DMS 273 (cell line): Measurements from ENCODE around the gene HMGN3.

ENCODE experiments used
- DNase-seq: peaks from one replicate; lab custom pipeline; 2025; ENCODE audit not compliant: unreplicated experiment; lab: John Stamatoyannopoulos, UW

The HMGN3 gene

DNA sequence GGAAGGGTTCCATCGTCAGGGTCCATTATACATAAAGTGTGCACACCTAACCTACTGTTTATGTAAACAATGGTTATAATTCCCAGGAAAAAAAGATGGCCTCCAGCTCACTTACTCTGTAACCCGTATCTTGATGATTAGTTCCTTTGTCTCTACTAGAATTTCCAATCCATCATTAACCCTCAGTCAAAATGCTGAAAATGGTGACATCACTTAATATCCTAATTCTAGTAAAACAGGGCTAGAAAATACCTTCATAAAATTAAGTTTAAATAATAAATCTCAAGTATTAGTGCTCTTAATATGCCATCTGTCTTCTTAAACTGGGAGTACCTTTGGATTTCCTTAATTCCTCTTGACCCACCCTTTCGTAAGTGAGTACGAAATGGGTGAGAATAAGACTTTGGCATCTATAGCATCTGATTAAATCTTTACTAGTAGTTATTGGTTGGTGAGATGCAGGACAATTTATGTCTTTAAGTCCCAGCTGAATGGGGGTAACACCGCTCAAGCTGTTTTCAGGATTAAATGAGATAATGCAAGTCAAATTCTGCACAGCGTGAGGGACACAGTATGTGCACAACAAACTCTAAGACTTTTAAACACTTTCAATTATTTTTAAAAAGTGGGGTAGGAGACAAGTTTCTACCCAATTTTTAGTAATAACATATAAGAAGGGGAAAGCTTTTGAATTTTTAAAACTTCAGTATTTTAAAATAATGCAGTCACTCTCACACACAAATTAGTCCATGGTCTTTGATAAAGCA lies 1.6 kb downstream of the HMGN3 start:
- DNase-seq, result no peak

DNA sequence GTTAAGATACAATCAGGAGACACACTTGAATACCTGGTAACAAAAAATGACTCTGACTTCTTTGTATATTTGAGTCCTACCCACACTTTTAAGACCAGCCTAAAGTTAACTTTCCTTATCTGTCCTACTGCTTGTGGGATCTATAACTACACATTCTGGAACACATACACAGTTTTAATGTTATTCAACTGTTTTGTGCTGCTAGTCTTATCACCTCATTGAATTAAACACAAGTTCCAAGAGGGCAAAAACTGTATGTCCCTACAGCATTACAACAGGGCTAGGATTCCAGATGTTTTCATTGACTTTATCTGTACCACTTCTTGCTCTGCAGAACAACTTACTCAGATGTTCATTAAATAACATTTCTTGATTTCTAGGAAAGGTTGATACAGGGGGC lies 2.8 kb downstream of the HMGN3 start:
- DNase-seq, result no peak

DNA sequence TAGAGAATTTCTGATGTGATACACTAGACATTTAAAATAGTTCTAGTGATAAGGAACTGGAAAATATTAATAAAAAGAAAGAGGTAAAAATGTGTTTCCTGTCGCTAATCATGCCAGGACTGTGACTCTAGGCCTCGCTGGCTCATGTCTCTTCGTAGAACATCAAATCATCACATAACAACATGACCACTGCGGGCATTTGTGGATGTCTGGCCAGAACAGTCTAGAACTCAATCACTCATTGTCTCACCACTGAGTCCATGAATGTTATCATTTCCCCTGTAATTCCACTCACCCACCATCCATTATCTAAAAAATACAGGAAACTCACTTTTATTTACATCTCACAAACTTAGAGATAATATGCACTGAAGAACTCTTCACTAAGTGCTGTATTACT lies 3.4 kb downstream of the HMGN3 start:
- no peak for DNase-seq

DNA sequence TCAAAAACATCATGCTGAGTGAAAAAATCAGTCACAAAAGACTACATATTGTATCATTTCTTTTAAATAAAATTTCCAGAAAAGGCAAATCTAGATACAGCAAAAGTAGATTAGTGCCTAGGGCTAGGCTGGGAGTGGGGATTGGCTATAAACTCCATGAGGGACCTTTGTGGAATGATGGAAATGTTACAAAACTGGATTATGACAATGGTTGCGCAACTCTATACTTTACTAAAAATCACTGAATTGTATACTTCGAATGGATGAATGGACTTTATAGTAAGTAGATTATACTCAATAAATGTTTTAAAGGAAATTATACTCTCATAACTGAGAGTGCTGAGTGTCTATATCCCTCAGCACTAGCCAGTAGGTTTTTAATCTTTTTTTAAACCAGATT lies 4.3 kb downstream of the HMGN3 start:
- no peak for DNase-seq

DNA sequence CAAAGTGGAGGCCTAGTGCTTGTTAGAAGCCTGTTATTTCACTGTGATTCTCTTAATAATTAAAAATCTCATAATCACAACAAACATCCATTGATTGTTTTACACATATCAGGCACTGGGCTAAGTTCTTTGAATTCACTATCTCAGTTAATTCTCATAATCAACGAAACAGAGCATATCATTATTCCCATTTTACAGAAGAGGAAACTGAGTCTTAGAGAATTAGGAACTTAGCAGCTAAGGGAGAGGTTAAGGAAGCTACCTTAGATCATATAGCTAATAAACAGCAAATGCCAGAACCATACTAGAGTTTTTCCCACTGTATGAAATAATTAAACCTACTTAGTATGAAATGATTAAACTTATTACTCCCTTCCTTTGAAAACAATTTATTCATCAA lies 7.0 kb downstream of the HMGN3 start:
- no peak for DNase-seq

DNA sequence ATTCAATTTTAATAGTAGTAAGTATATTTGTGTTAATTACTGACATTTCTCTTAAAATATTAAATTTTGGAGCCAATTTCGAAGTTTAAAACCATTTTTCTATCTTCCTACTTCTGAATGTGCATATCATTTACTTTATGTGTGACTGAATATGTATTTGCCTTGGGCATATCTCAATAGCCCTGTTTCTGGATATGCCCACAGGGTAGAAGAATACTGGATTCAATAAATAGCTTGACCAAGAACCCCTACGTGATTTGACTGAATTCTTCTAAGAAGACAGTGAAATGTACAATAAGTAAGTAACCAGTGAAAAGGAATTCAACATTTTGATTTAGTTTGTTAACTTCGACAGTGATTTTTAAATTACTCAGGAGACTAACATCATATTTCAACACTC lies 7.8 kb downstream of the HMGN3 start:
- no peak for DNase-seq

DNA sequence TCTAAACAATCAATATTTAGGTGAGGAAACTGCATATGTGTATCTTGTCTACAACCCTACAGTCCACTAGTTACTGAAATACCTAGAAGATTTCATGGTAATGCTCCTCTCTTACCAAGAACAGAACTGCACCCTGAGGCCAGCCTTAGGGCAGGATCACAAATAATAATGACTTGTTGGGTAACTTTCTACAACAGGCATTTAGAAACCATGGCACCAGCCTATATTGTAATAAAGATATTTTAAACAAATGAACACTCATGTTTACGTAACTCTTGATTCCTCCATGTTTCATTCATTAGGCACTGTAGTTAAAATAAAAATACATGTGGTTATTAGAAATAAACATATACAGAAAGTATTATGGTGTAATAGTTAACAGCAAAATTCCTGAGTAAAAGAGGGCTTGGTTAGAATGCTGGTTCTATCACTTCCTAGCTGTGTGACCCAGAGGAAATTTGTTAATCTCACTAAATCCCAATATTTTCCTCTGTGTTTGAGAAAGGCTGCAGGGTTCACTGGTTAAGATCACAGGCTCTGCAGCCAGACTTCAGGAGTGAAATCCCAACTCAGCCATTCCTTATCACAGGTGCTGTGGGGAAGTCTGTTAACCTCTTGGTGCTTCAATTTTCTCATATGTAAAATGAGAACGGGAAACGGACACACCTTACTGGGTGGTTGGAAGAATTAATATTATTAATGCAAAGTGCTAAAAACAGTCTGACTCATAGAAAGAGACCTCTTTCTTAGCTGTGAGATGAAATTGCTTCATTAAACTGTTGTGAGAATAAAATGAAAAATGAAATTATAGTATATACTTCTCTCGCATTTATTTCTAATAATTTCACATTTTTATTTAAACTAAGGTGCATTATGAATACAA lies 8.5 kb downstream of the HMGN3 start:
- no peak for DNase-seq

DNA sequence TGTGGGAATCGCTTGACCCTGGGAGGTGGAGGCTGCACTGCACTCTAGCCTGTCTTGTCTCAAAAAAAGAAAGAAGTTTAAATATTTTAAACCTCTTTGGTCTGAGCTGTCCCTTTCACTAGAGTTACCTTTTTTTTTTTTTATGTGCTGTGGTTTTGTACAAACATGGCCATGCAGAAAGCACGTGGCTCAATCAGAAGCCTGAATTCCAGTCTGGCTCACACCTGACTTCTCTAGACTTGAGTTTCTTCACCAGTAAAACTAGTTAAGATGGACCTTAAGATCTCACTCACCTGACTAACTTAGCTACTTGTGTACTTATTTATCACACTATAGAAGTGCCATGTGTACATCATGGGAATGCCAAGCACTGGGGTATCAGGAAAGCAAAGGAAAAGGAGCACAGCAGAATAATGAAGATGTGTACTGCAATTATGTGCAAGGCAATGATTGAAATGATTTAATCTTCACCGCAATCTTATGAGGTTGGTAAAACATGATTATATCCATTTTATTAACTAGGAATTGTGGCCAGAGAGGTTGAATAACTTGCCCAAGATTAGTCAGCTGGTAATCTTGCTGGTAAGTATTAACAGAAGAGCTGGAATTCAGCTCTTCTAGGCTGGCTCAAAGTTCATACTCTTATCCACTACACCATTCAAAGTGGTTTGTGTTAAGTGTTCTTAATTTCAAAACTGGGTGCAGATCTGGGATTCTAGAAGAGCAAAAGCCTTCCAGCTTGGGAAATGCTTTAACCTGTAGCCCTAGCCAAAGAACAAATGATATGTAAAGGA lies 10.7 kb downstream of the HMGN3 start:
- DNase-seq, result no peak

DNA sequence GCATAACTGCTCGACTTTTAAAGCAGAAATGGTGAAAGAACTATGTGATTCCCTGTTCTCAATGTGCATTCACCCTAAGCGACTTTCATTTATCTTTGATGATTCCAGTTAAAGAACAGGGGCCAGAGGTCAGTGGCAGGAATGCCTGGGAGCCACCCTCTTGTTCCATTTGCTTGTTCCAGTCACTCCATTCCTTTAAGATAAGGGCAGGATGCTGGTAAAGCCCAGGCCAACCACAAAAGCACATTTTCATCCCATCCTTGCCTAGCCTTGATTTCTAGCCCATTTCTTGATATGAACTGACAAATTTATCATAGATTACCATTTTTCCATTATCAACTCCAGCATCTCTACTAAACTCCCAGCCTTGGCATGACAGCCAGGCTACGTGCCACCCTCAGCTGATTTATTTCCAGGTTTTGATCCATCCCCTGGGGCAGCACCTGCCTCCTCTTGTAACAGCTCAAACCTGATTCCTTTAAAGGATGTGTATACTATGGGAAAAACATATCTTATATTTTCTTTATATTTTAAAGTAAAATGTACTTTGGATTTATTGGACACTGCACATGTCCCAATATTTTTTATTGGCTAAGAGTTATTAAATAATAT lies 19.2 kb downstream of the HMGN3 start:
- DNase-seq, result no peak

DNA sequence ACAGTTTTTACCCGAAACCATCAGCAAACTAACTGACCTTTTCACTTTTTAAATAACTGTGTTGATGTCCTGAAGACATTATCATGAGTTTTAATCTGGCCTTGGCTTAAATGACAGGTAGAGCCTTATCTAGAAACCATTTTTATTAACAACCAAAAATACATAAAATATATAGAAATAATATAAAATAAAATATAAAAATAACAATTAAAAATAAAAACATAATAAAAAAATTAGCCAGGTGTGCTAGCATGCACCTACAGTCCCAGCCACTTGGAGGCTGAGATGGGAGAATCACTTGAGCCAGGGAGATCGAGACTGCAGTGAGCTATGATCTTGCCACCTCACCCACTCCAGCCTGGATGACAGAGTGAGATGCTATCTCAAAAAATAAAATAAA lies 21.6 kb downstream of the HMGN3 start:
- no peak for DNase-seq

DNA sequence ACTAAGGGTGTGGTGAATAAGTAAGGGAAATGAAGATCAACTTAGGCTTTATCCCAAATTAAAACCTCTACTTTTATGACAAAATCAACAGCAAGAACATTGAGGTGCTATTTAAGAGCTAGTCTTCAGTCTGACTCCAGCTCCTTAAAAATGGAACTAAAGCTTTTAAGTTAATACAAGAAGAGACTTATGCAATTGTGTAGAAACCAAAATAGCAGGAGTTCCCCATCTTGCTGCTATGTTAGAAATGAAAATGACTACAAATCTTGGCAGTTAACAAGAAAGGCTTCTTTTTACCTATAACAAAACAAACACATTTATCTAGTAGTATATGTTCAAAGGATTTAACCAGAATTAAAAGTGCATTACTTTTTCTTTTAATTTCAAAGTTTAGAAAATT lies 25.7 kb downstream of the HMGN3 start:
- DNase-seq, result no peak

DNA sequence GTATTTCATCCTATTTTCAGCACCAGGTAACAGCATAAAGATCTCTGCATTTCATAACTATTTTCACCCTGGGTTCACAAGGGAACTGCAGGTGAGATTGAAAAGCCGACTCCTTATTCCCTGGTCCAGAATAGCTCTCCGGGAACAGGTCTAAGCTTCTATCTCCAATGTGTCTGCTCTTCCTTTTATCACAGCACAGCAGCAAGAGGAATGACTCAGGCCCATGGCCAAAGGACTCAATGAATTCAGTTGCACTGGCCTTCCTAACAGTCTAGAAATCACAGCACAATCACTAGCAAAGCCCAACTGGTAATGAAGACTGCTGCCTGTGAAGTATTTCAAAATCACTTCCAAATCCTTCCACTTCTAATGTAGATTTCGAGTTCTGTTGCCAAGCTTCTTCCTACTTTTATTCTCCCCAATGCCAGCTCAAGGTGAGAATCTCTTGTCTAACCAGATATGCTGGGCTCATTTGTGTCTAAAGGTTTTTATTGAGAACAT lies 30.7 kb downstream of the HMGN3 start:
- no peak for DNase-seq

DNA sequence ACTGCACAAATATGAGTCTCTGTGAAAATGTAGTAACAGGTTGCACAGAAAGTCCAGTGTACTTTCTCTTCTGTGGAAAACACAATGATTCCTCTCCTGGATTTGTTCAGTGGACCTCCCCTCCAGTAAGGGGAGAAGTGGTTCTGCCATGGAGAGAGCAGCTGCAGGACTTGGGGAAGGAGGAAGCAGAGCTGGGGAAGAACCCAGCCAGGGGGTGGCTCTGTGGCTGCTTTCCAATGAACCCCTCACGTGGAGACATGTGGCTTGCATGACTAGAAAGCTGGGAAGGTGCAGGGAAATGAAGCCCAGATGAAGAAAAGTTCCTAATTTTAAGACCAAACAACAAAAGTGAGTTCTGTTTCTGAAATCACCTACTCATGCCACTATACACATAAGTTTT lies 31.9 kb downstream of the HMGN3 start:
- no peak for DNase-seq

DNA sequence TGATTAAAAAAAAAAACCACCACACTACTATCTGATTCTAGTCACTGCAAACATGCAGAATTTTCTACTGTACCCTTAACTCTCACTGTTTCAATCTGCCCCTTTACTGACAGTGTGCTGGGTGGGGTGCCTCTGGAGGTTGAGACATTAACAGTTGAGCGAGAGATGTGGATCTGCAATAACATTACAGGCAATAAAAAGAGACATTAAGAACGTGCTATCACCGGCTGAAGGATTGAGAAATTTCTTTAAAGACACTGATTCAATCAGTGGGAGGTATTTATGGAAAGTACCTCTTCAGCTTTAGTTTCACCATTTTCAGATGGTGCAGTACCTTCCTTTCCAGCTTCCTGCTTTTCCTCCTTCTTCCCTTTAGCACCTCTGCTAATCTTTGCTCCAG lies 32.5 kb downstream of the HMGN3 start:
- no peak for DNase-seq

DNA sequence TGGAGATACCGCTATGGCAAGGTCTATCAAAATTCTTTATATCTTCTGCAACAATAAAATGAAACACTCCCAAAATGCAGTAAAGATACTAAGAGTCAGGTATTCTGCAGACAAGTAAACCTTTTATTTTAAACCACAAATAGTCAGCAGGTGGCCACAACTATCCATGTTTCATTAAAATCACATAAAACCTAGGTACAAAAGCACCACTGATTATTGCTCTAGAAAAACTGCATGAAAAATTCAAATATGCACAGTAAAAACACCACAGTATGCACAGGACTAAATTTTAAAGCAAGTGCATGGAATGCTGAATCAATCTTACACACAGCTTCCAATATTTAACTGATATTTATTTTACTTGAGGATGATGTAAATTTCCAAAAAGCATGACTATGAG lies 33.3 kb downstream of the HMGN3 start:
- DNase-seq, result no peak

DNA sequence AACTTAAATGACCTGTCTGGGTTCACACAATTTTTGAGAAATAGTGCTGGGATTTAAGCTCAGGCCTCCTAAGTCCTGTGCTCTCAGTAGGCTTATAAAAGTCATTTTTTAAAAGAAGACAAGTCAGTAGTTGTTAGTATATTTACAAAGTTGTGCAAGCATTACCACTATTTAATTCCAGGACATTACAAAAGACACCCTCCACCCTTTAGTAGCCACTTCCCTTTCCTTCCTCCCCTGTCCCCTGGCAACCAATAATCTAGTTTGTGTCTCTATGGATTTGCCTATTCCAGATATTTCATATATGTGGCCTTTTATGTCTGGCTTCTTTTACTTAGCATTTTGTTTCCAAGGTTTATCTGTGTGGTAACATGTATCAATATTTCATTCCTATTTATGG lies 37.6 kb downstream of the HMGN3 start:
- no peak for DNase-seq

DNA sequence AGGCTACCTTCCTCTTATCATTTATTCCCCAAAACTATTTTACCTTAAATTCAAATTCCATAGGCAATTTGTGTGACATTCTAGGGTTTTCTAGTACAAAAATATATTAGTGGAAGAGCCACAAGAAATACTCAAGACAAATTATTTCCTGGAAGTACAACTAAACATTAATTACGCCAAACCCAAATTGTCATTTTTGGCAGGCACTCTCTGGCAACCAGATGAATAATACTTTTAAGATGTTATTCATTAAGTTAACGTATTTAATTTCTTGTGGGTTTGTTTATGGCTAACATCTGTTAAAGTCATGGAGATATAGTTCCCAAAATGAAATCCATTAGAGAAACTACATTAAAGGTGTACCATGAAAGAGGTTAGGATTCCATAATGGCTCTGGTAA lies 40.5 kb downstream of the HMGN3 start:
- no peak for DNase-seq

DNA sequence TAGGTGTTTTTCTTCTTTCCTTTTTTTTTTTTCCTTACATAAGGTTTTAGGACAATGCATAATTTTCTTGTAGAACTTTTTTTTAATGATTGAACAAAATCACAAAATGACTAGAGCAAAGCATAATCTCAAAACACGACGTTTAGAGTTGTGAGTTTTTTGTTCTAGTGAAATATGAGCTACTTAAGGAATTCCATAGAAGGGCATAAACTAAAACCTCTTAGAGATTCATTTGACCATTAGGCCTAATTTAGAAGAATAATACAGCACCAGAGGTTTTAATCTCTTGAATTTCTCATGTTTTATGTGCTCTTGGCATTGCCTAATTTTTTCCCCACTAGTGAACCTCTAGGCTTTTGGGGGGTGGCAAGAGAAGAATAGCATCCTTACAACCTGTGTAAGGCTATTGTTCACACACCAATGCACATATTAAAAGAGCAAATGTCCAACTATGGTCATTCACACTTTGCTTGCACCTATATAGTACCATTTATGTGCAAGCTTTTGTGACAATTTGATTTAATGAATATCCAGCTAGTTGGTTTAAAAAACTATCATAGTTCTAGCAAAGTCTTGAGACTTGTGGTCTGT lies 44.6 kb downstream of the HMGN3 start:
- no peak for DNase-seq

DNA sequence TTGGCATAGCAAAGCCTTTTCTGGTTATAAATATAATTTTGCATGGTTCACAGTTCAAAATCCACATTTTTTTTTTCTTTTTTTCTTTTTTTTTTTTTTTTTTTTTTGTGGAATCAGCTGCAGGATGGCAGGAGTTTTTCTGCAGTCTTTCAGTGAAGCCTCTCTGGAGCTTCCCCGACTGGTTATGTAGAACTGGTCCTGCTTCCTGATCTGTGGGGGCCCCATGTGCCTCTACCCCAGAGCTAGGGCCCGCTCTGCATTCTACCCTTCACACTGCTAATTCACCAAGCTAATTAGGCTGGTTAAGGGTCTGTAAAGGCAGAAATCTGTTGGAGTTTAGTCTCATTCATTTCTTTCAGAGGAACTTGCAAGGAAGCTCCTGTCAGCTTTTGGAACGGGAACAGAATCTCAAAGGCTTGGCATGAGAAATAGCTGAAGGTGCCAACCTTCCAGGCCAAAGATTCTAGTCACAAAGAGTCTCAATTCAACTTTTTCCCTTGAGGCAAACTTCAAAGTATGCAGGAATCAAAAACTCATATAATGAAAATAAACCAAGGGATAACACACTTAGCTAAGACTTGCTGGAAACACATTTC lies 45.5 kb downstream of the HMGN3 start:
- no peak for DNase-seq

DNA sequence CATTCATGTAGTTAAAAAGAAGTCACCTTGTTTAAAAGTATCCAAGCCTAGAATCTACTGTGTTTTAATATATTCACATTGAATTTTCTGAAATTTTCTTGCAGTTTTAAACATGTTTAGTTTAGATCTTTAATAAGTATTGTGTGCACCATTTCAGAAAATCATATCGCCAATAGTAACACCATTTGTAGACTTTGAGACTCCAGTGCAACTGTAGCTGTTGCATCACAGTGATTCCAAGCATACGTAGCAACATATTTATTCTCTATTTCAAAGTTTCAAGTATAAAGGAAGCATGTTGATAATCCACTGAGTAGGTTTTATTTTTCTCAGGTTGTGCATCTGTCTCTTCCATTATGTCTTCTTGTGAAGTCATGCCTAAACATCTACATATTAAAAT lies 46.4 kb downstream of the HMGN3 start:
- DNase-seq, result no peak
